OCI-LY7 (cell line): ENCODE data around the gene MEI4.

ENCODE experiments used
- CTCF ChIP-seq: fragments of 200-600 bp; sonication (generic); conservative IDR thresholded peaks from 2 replicates; pipeline ENCODE4 v1.5.1; 2014; ENCODE audit warnings: mild to moderate bottlenecking, antibody characterized with exemption, low read length, moderate library complexity, mixed read lengths
- EZH2phosphoT487 ChIP-seq: fragments of 200-600 bp; sonication (generic); IDR thresholded peaks from 2 replicates; pipeline ENCODE4 v1.6.1; 2018; ENCODE audit warnings: low read depth, borderline replicate concordance, mild to moderate bottlenecking, mixed run types, antibody characterized with exemption, low read length, moderate library complexity, mixed read lengths

- TF ChIP-seq CTCF (no peak), EZH2phosphoT487 (no peak)
Observed at GRCh38 chr6:77666340-77666739, 13.5 kb downstream of the MEI4 start.
